ENCODE measurements around the gene PPTC7.
"Not testable (repeated sequence)": the region's sequence is repeated elsewhere in the genome, so short reads cannot be mapped to it uniquely, and the experiment has no call there.

Gene PPTC7

DNA sequence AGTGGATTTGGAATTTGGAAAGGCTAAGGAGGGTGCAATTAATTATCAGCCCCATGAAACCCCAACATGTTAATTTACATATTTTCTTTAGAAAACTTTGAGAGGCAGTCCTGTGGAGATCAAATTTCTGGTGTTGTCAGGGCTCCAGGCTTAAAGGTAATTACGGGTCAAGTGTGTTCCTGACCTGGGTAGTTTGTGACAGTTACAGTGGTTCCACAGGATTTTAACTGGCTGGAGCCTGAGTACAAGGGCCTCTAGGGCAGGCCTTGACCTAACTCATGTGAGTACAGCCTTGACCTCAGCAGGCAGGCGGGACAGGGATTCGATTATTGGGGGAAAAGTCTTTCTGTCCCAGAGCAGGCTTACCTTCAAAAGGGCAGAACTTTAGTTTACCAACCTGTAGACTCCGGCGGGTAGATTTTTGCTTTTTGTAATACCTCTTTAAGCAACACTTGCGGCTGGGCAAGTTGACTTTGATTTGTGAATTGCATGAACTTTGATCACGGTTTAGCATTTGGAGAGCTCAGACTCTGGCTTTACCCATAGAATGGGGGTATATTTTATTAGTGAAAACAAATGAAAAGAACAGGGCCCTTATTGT, 8.4 kb upstream of the PPTC7 start:
- Histone ChIP-seq H3K4me1 (peaks cover 18 to 68% (median 26%) of the 10 kb centered on the region in 10 experiments), H3K4me3 (no peak overlapping the region), H3K4me2 (peak overlapping the region; percentile 50 to 83 (median 73)), H3K27ac (peak overlapping the region; percentile 55 to 97 (median 86)), H3K9ac (peak overlapping the region in 9 of 11 experiments; percentile 32 to 77 (median 65); a peak in 16 of 22 replicates), H3K36me3 (no peaks in the 10 kb centered on the region), H3K9me3 (replicated peaks in 1 of 11) (no peaks in the 10 kb centered on the region), H3K27me3 (no peaks in the 10 kb centered on the region), H4K20me1 (no peaks in the 10 kb centered on the region)
- TF ChIP-seq Cebpa-rat (IDR thresholded peaks at IDR 0.05) = no peak

DNA sequence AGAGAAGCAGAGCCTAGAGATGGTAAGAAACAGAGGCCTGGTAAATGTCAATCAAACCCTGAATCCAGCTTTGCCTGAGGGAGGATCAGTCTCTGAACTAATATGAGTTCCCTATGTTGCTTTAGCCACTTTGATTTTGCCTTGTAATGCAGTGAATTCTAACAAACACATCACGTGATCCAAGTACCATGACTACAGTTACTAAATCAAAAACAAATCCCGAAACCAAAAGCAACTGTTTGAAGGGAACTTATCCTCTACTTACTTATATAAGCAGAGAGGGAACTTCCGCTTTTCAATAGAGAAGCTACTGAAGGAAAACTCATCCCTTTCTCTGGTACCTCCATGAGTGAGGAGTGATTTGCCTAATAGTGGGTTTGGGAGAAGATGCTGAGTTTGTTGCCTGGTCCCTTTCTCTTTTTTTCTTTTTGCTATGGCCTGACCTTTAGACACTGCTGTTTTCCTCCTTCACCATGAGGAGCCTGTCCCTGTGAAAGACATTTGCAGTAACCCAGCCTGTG, 7.7 kb upstream of the PPTC7 start:
- H3K4me2 ChIP-seq = peak overlapping the region; percentile 50 to 83 (median 73)

DNA sequence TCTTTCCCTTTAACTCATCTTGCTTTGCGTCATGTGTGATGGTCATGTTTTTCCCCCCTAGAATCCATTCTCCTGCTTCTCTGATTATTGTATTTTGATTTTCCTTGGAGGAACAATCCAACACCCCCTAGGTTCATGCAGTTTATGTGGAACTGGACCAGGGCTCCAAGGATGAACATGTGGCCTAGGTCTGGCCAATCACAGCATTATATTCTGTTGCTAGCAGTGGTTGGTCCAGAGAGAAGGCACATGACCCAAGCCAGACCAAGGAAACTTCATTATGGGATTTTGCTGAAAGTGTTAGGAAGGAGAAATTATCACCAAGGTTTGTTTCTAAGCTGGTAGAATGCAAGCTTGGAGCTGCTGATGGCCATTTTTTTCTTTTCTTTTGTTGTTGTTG, 6.9 kb upstream of the PPTC7 start:
- no peaks in the 10 kb centered on the region for H4K20me1 ChIP-seq
- H3K27me3 ChIP-seq = no peaks in the 10 kb centered on the region
- peak overlapping the region; percentile 50 to 83 (median 68); a peak in 21 of 22 replicates for H3K4me2 ChIP-seq
- peak overlapping the region in 9 of 11 experiments; percentile 57 to 83 (median 65); a peak in 12 of 22 replicates for H3K9ac ChIP-seq
- H3K36me3 ChIP-seq = no peaks in the 10 kb centered on the region
- no peak for TF ChIP-seq Cebpa-rat (IDR thresholded peaks at IDR 0.05)
- H3K27ac ChIP-seq = peak overlapping the region; percentile 55 to 97 (median 86); a peak in 21 of 22 replicates
- H3K9me3 ChIP-seq (replicated peaks in 1 of 11) = no peaks in the 10 kb centered on the region
- H3K4me1 ChIP-seq = peaks cover 29 to 83% (median 39%) of the 10 kb centered on the region in 10 experiments
- no peak overlapping the region for H3K4me3 ChIP-seq

More for the DNA sequence above, 7.7 kb upstream of the PPTC7 start:
- Histone ChIP-seq H4K20me1 (no peaks in the 10 kb centered on the region), H3K4me3 (no peak overlapping the region), H3K9ac (peak overlapping the region in 10 of 11 experiments; percentile 4 to 83 (median 65); a peak in 19 of 22 replicates), H3K27me3 (no peaks in the 10 kb centered on the region), H3K27ac (peak overlapping the region; percentile 55 to 97 (median 86)), H3K4me1 (peaks cover 21 to 75% (median 31%) of the 10 kb centered on the region in 10 experiments), H3K9me3 (replicated peaks in 1 of 11) (no peaks in the 10 kb centered on the region), H3K36me3 (no peaks in the 10 kb centered on the region)
- no peak for TF ChIP-seq Cebpa-rat (IDR thresholded peaks at IDR 0.05)

DNA sequence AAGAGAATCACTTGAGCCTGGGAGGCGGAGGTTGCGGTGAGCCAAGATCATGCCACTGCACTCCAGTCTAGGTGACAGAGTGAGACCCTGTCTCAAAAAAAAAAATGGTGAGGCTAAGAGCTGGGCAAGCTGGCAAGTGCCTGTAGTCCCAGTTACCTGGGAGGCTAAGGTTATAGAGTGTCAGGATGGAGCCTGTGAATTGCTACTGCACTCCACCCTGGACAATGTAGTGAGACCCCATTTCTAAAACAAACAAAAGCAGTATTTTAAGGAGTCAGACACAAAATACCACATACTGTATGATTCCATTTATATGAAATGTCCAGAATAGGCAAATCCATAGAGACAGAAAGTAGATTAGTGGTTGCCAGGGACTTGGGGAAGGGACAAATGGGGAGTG, 4.0 kb upstream of the PPTC7 start:
- not testable (repeated sequence) for H3K36me3 ChIP-seq; H3K9me3 ChIP-seq (replicated peaks in 1 of 11); H4K20me1 ChIP-seq; H3K9ac ChIP-seq; H3K4me3 ChIP-seq; H3K27me3 ChIP-seq; H3K27ac ChIP-seq
- Histone ChIP-seq H3K4me2 (peak overlapping the region in 1 of 11 experiments; percentile 90; a peak in 1 of 22 replicates), H3K4me1 (peaks cover 47 to 84% (median 53%) of the 10 kb centered on the region in 10 experiments)

DNA sequence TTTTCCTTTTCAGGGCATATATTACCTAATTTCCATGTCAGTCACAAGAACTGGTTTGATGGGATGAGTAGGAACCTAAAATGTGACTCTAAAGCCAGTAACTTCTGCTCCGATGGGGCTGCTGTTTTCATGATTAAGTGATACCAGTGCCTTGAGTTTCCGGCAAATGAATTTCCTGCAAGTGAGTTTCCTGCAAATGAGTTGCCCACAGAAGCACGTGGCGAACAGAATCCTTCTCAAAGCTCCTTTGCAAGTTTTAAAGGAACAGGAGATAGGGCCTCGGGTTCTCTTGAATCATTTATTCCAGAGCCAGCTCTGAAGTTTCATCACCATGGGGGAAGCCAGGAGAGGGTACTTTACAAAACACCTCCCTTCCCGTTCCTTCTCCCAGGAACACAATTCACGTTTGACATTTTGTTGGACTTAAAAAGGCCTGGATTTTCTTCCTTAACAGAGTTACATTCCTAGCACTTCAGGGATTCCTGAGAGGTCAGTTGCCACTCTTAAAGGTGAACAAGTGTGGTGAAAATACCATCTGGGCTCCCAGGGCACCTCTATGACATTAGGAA, 2.2 kb upstream of the PPTC7 start:
- peaks cover 44 to 80% (median 50%) of the 10 kb centered on the region in 10 experiments for H3K4me1 ChIP-seq
- TF ChIP-seq Cebpa-rat (IDR thresholded peaks at IDR 0.05) = no peak
- peak overlapping the region in 4 of 10 experiments; percentile 2 to 32 (median 23); a peak in 3 of 20 replicates for H3K4me3 ChIP-seq
- H3K27ac ChIP-seq = peak overlapping the region; percentile 51 to 99 (median 76); a peak in 21 of 22 replicates
- H3K9ac ChIP-seq = peak overlapping the region; percentile 11 to 82 (median 47); a peak in 21 of 22 replicates
- H4K20me1 ChIP-seq = peaks cover 21 to 26% (median 25%) of the 10 kb centered on the region in 11 experiments
- H3K4me2 ChIP-seq = peak overlapping the region; percentile 57 to 96 (median 77)
- H3K36me3 ChIP-seq = peaks cover 0 to 10% (median 7%) of the 10 kb centered on the region in 11 experiments; a peak in 8 of 22 replicates
- H3K9me3 ChIP-seq (replicated peaks in 1 of 11) = no peaks in the 10 kb centered on the region
- no peaks in the 10 kb centered on the region for H3K27me3 ChIP-seq

DNA sequence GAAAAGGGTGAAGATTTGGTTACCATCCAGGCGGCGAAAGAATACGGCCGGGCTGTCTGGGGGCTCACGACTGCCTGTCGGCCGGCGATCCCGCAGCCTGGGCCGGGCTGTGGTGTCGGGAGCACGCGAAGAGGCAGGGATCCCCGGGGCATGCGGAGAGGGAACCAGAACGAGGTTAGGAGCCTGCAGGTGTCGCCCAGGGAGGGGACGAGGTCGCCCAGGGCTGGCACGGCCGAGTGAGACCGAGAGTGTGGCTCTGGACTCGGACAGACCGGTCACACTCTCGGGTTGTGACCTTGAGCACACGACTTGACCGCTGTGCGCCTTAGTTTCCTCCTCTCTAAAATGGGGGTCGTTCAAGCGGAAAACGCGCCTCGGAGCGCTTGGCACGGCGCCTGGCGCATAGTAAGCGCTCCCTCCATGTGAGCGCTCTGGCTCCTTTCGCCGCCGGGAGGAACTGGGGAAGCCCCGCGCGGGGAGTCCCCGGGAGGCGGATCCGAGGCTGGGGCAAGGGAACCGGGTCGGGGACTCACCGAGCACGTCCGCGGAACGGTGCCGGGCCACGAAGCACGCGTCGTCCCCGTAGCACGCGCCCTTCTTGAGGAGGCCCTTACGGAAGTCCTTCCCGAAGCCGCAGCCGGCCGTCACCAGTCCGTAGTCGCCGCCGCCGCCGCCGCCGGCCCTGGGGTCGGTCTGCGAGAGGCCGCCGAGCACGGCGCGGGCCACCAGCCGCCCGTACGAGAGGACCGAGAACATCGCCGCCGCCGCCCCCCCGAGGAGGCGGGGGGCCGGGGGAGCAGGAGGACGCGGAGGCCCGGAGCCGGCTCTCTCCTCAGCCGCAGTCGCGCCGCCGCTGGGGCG, 612 bp downstream of the PPTC7 start:
- no peak for TF ChIP-seq Cebpa-rat (IDR thresholded peaks at IDR 0.05)
- Histone ChIP-seq H3K4me2 (peak overlapping the region; percentile 78 to 97 (median 92)), H3K4me3 (peak overlapping the region; percentile 87 to 100 (median 98)), H3K9me3 (replicated peaks in 1 of 11) (peaks cover 0 to 5% (median 0%) of the 10 kb centered on the region in 11 experiments; a peak in 2 of 22 replicates), H3K4me1 (peaks cover 56 to 80% (median 71%) of the 10 kb centered on the region in 10 experiments), H3K9ac (peak overlapping the region; percentile 95 to 99 (median 98)), H3K27me3 (no peaks in the 10 kb centered on the region), H3K36me3 (peaks cover 0 to 30% (median 23%) of the 10 kb centered on the region in 11 experiments; a peak in 16 of 22 replicates), H4K20me1 (peaks cover 46 to 55% (median 51%) of the 10 kb centered on the region in 11 experiments), H3K27ac (peak overlapping the region; percentile 95 to 99 (median 96))

DNA sequence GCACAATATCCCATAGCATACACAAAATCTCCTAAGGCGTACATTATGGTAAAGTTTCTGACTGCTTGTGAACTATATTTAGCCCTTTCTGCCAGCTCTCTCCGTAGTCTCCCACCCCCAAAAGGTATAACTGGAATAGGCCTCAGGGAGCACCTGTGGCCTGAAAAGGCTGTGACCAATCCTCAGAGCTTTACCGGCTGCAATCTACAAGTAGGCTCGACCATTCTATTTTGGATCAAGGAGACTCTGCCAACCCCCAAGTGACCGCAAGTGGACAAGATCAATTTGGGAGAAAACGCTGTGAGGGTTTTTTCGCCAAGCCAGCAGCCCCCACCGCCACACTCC, 1.2 kb downstream of the PPTC7 start:
- peaks cover 56 to 81% (median 75%) of the 10 kb centered on the region in 10 experiments for H3K4me1 ChIP-seq
- peak overlapping the region; percentile 78 to 97 (median 92) for H3K4me2 ChIP-seq
- no peak for TF ChIP-seq Cebpa-rat (IDR thresholded peaks at IDR 0.05)
- H3K27me3 ChIP-seq = no peaks in the 10 kb centered on the region
- H3K27ac ChIP-seq = peak overlapping the region; percentile 95 to 99 (median 96)
- peaks cover 0 to 5% (median 0%) of the 10 kb centered on the region in 11 experiments; a peak in 2 of 22 replicates for H3K9me3 ChIP-seq (replicated peaks in 1 of 11)
- H3K9ac ChIP-seq = peak overlapping the region; percentile 95 to 99 (median 98)
- peaks cover 0 to 30% (median 23%) of the 10 kb centered on the region in 11 experiments; a peak in 16 of 22 replicates for H3K36me3 ChIP-seq
- H4K20me1 ChIP-seq = peaks cover 52 to 61% (median 57%) of the 10 kb centered on the region in 11 experiments
- H3K4me3 ChIP-seq = peak overlapping the region; percentile 87 to 100 (median 98)

DNA sequence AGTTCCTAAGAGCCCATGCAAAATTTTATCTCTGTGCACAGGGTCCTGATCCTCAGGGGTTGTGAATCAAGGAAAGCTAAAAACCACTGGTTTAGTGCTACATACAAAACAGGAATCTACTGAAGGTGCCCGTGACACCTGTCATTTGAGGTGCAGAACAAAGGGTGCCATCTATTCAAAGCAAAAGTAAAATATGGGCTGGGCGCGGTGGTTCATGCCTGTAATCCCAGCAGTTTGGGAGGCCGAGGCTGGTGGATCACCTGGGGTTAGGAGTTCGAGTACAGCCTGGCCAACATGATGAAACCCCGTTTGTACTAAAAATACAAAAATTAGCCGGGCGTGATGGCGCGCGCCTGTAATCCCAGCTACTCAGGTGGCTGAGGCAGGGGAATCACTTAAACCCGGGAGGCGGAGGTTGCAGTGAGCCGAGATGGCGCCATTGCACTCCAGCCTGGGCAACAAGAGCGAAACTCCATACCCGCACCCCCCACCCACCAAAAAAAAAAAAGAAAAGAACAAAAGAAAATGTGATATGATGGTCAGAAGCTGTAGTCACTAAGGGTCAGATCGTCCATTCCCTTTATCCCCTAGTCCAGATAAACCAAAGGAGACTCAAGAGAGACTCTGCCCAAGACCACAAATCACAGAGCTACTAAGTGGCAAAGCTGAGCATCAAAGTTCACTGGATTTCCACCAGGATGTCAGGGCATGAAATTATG, 3.4 kb downstream of the PPTC7 start:
- H3K27ac ChIP-seq = no peak overlapping the region; a peak in 1 of 22 replicates
- peaks cover 0 to 36% (median 24%) of the 10 kb centered on the region in 11 experiments; a peak in 17 of 22 replicates for H3K36me3 ChIP-seq
- peaks cover 0 to 12% (median 3%) of the 10 kb centered on the region in 11 experiments; a peak in 12 of 22 replicates for H3K9me3 ChIP-seq (replicated peaks in 1 of 11)
- peaks cover 65 to 83% (median 79%) of the 10 kb centered on the region in 11 experiments for H4K20me1 ChIP-seq
- H3K9ac ChIP-seq = no peak overlapping the region
- peaks cover 41 to 80% (median 58%) of the 10 kb centered on the region in 10 experiments for H3K4me1 ChIP-seq
- H3K27me3 ChIP-seq = no peaks in the 10 kb centered on the region
- H3K4me3 ChIP-seq = no peak overlapping the region; a peak in 1 of 20 replicates
- H3K4me2 ChIP-seq = peak overlapping the region in 10 of 11 experiments; percentile 78 to 97 (median 93); a peak in 16 of 22 replicates
- TF ChIP-seq Cebpa-rat (IDR thresholded peaks at IDR 0.05) = no peak
